Muscle of leg (tissue), 11 donors: Measurements from ENCODE around the gene THBS3. TPM values are rescaled to one million over a fixed set of nuclear protein-coding genes. Genes with fewer than 3 reads are reported as not detected.
"Not testable (repeated sequence)": the region's sequence is repeated elsewhere in the genome, so short reads cannot be mapped to it uniquely, and the experiment has no call there.

ENCODE experiments used
- DNase-seq: peaks from one replicate; pipeline ENCODE4 v3.0.0; 2013
- H3K27ac ChIP-seq: one replicate; pipeline ENCODE4 v1.5.1; 2013; ENCODE audit warnings: mild to moderate bottlenecking, low read length, control low read depth
- H3K27me3 ChIP-seq: one replicate; pipeline ENCODE4 v1.6.1; 2013; ENCODE audit warnings: low read length; ENCODE audit not compliant: control insufficient read depth, insufficient read depth
- H3K36me3 ChIP-seq: one replicate; pipeline ENCODE4 v1.6.1; 2013; ENCODE audit warnings: low read length; ENCODE audit not compliant: control insufficient read depth, insufficient read depth
- H3K4me1 ChIP-seq: one replicate; pipeline ENCODE4 v1.6.1; 2013; ENCODE audit warnings: low read length; ENCODE audit not compliant: control insufficient read depth, insufficient read depth
- H3K4me3 ChIP-seq: one replicate; pipeline ENCODE4 v1.5.1; 2013; ENCODE audit warnings: low read length, control low read depth
- H3K9me3 ChIP-seq: replicated peaks from 2 replicates; pipeline ENCODE4 v1.6.1; 2013; ENCODE audit warnings: low read depth, low read length; ENCODE audit not compliant: control insufficient read depth
- WGBS: methylation state at CpG from one replicate; pipeline ENCODE4 v1.1.5; 2013; ENCODE audit warnings: missing lambda C conversion rate; ENCODE audit not compliant: insufficient coverage; 5-methylcytosine and 5-hydroxymethylcytosine counted together
- polyA plus RNA-seq, 8 donors: library from polyadenylated mRNA; unstranded; fragments of 120-200 nt; gene quantifications; one replicate each; pipeline versions ENCODE4 v1.2.1 to v1.2.3, GENCODE V29; 2013; ENCODE audit warnings: inconsistent platforms in 1 of 8, low replicate concordance in 1 of 8; ENCODE audit not compliant: insufficient read length in 8 of 8, insufficient read depth in 1 of 8
- total RNA-seq: library from RNA; stranded (reverse); fragments of 120-200 nt; gene quantifications from one replicate; pipeline ENCODE4 v1.2.4, GENCODE V29; 2013

THBS3 gene
- total and polyA plus RNA-seq, 9 donors = 62.8 to 85.5 (median 71.8) TPM

DNA sequence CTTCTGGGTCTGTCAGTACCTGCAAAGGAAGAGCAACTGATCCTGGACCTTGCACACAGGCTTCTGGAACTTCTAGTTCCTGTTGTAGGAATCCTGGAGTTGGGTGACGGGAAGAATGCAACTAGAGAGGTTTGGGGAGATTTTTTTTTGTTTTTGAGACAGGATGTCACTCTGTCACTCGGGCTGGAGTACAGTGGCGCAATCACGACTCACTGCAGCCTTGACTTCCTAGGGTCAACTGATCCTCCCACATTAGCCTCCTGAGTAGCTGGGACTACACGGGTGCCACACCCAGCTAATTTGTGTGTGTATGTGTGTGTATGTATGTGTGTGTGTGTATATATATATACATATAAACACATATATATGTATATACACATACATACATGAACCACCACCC lies 28.8 kb upstream of the THBS3 start:
- no CpG with 5 or more reads among the region's 5 CpGs for WGBS

DNA sequence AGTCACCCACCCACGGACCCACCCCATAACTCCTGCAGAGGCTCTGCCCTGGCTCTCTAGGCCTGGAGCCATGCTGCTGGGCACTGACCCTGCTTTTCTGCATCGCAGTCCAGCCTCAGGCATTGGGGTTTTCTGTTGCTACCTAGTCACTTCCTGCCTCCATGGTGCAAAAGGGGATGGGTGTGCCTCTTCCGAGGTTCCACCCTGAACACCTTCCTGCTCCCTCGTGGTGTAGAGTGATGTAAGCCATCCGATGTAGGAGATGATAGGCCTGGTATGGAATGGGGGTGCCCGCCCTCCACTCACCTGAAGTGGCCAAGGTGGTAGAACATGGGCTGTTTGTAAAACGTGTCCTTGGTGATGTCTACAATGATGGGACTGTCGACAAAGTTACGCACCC lies 27.7 kb upstream of the THBS3 start:
- not testable (repeated sequence) for DNase-seq, H3K27ac ChIP-seq, H3K4me1 ChIP-seq, H3K4me3 ChIP-seq, H3K27me3 ChIP-seq, H3K9me3 ChIP-seq
- H3K36me3 ChIP-seq = peaks cover 18% of the 10 kb centered on the region
- 82% methylated on average over 3 of the region's 9 CpGs for WGBS

More for the DNA sequence above, 28.8 kb upstream of the THBS3 start:
- Histone ChIP-seq H3K4me1 (peaks cover 14% of the 10 kb centered on the region), H3K27ac (no peak overlapping the region), H3K9me3 (no peaks in the 10 kb centered on the region), H3K4me3 (no peak overlapping the region), H3K27me3 (no peaks in the 10 kb centered on the region), H3K36me3 (peaks cover 18% of the 10 kb centered on the region)
- DNase-seq = no peak

DNA sequence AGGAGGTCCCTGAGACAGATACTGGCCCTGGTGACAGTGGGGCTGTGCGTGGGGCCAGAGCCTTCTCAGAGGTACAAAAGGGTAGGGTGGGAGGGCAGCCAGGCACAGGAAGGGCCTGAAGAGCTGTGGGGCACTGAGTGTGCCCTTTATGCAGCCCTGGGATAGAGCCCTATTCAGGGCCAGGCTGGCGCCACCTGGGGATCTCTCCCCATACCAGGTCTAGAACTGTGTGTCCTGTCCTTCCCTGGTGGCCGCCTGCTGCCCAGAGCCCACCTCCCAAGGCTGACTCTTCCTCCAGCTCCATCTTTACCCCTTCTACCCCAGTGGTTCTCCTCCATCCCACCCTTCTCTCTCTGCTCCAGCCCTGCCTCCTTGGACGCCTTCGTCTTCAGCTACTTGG lies 25.8 kb upstream of the THBS3 start:
- WGBS = 83% methylated on average over 1 of the region's 5 CpGs
- H3K9me3 ChIP-seq, H3K27ac ChIP-seq: not testable (repeated sequence)

DNA sequence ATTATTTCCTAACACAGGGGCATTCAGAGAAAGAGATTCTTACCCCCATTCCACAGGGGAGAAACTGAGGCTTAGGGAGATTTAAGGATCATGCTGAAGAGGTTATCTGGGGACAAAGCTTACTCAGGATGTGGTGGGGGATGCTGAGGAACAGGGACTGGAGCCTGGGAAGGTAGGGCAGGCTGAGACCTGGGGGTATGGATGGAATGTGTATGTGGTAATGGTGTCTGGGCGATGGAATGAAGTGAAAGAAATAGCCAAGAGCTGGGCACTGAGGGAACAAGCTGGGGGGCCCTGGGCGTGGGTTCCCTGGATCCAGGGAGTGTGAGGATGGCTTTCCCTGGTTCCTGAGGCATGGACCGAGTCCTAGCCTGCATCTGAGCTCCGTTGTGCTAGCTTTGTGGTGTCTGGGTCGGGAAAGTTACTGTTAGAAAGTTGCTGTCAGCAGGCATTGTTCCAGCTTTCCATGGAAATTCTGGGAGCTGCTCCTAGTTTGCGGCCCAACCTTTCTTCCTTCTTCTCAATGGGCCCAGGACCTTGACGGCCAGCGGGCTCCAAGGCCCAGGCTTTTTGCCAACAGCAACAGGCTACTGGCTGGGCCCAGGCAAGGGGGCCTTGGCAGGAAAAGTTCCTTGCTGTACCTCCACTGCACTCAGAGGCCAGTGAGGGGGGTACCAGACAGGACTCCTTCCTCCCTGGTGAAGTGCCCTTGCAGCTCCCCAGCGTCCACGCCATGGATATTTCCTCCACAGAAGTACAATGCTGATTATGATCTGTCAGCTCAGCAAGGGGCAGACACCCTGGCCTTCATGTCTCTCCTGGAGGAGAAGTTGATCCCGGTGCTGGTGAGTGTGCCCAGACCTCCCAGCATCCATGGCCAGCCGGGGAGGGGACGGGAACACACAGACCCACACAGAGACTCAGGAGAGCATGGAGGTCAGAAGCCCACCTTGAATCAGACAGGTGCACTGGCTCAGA lies 24.6 kb upstream of the THBS3 start:
- peak; percentile 96 for DNase-seq
- peak overlapping the region; percentile 83 for H3K27ac ChIP-seq
- 38% methylated on average over 5 of the region's 13 CpGs for WGBS

More for the DNA sequence above, 25.8 kb upstream of the THBS3 start:
- H3K36me3 ChIP-seq = peaks cover 18% of the 10 kb centered on the region
- not testable (repeated sequence) for H3K4me3 ChIP-seq, DNase-seq, H3K4me1 ChIP-seq, H3K27me3 ChIP-seq

DNA sequence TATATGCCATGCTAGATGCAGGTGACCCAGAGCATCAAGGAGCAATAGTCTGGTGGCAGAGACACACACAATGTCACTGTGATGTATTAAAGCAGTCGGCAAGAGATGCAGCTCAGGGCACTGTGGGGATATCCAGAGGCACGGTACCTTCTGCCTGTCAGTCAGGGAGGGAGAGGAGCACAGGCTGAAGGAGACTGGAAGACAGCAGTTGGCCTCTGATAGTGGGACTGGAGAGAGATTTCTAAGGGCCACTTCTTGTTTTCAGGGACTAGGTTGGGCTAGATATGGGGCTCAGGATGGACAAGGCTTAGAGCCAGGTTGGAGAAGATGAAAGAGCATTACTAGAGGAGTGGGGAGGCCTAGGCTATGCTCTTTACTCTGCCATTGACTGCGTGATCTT lies 23.6 kb upstream of the THBS3 start:
- H3K27me3 ChIP-seq, H3K4me3 ChIP-seq, H3K9me3 ChIP-seq, DNase-seq, H3K36me3 ChIP-seq: not testable (repeated sequence)
- whole genome bisulfite sequencing = 47% methylated on average over 2 of the region's 3 CpGs
- Histone ChIP-seq H3K4me1 (peaks cover 17% of the 10 kb centered on the region), H3K27ac (peak overlapping the region; percentile 83)

More for the DNA sequence above, 24.6 kb upstream of the THBS3 start:
- Histone ChIP-seq H3K36me3 (peaks cover 14% of the 10 kb centered on the region), H3K4me1 (peaks cover 13% of the 10 kb centered on the region)
- H3K27me3 ChIP-seq, H3K4me3 ChIP-seq, H3K9me3 ChIP-seq: not testable (repeated sequence)

DNA sequence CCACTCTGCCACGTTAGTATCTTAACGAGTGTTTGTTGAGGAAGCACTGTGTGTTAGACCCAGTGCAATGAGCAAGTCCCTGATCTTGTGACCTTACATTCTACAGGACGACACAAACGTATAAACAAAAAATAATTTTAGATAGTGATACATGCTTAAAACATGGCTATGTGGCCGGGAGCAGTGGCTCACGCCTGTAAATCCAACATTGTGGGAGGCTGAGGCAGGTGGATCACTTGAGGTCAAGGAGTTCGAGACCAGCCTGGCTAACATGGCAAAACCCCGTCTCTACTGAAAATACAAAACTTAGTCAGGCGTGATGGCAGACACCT lies 20.4 kb upstream of the THBS3 start:
- peak overlapping the region; percentile 48 for H3K4me3 ChIP-seq
- 85% methylated on average over 5 of the region's 9 CpGs for WGBS

DNA sequence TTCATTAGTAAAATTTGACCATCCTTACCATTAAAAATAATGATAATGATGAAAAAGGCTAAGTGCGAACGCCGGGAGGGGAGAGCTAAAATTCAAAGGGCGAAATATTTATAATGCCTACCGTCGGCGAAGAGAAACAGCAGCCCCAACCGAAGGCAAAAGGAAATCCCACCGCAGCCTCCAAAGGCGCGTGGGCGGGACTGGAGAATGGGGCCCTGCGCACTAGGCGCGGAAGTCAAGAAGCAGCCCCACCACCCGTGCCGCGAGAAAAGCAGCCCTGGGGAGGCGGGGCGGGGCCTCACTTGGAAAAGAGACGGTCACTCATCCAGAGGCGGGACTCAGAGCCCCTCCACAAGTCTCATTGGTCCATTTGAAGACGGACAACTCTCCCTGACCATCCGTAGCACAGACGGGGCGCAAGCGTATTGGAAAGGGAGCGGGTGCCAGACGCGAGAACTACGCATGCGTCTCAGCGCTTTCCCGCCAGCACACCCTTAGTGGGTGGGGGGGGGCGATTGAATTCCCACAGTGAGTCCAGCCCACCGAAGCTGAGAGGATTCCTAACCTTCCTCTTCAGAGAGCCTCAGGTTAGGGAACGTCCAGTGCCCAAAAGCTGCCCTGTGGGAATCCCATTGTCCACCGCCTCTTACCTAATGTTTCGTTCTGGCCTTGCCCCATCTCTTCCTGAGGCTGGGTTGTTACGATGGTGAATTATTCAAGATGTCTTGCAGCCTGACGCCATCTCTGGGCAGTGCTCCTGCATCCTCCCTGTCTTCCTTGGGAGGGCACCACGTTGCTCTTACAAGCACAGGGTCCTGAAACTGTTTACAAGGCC lies 19.8 kb upstream of the THBS3 start:
- peak overlapping the region; percentile 96 for H3K27ac ChIP-seq
- peaks cover 26% of the 10 kb centered on the region for H3K4me1 ChIP-seq
- peak; percentile 100 for DNase-seq
- peak overlapping the region; percentile 71 for H3K4me3 ChIP-seq
- no peaks in the 10 kb centered on the region for H3K27me3 ChIP-seq
- peaks cover 3% of the 10 kb centered on the region for H3K36me3 ChIP-seq
- no peaks in the 10 kb centered on the region for H3K9me3 ChIP-seq
- WGBS = 0% methylated on average over 17 of the region's 42 CpGs

More for the DNA sequence above, 20.4 kb upstream of the THBS3 start:
- peaks cover 3% of the 10 kb centered on the region for H3K36me3 ChIP-seq
- no peaks in the 10 kb centered on the region for H3K27me3 ChIP-seq
- peak overlapping the region; percentile 96 for H3K27ac ChIP-seq
- no peak for DNase-seq
- peaks cover 26% of the 10 kb centered on the region for H3K4me1 ChIP-seq
- H3K9me3 ChIP-seq = no peaks in the 10 kb centered on the region

DNA sequence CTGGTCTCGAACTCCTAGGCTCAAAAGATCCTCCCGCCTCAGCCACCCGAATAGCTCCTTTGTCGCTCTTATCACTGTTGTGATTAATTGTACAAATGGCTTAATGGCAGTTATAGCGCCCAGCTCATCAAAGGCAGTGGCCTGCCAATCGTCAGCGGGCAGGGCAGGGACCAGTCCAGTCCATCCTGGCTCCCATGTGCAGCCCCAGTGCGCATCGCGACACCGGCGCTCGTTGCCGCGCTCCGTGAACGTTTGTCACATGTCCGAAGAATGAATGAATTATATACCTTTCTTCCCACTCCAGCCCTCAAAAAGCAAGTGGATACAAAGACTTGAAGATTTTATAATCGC lies 19.2 kb upstream of the THBS3 start:
- H3K36me3 ChIP-seq = peaks cover 3% of the 10 kb centered on the region

DNA sequence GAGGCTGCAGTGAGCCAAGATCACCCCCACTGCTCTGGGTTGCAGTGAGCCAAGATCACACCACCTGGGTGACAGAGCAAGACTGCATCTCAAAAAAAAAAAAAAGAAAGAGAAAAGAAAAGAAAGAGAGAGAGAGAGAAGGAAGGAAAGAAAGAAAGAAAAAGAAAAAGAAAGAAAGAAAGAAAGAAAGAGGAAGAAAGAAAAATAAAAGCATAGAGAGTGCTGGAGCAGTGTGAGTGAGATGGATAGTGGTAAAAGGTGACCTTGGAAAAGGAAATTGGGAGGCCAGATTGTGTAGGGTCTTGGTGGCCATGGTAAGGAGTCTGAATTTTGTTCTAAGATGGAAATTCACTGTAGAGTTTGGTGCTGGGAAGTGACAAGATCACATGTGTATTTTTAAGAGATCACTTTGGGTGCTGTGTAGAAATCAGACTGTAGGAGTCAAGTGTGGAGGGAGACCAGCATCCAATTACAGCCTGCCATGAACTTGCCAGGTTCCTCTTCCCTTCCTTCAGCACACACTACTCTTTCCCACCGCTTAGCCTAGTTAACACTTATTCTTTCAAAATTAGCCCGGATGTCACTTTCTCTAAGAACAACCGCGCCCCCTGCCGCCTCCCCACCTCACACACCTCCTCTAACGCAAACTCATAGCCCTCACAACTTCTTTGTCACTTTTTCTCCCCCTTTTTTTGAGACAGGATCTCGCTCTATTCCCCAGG lies 18.7 kb upstream of the THBS3 start:
- Histone ChIP-seq H3K4me1 (peaks cover 19% of the 10 kb centered on the region), H3K36me3 (peaks cover 3% of the 10 kb centered on the region), H3K27ac (peak overlapping the region; percentile 95), H3K9me3 (no peaks in the 10 kb centered on the region), H3K27me3 (no peaks in the 10 kb centered on the region), H3K4me3 (peak overlapping the region; percentile 71)
- WGBS = 0% methylated on average over 6 of the region's 7 CpGs
- peak; percentile 90 for DNase-seq

More for the DNA sequence above, 19.2 kb upstream of the THBS3 start:
- H3K4me1 ChIP-seq = peaks cover 22% of the 10 kb centered on the region
- no peaks in the 10 kb centered on the region for H3K27me3 ChIP-seq
- WGBS = 0% methylated on average over 3 of the region's 19 CpGs
- H3K27ac ChIP-seq = peak overlapping the region; percentile 95
- no peaks in the 10 kb centered on the region for H3K9me3 ChIP-seq
- peak; percentile 68 for DNase-seq
- H3K4me3 ChIP-seq = peak overlapping the region; percentile 71

DNA sequence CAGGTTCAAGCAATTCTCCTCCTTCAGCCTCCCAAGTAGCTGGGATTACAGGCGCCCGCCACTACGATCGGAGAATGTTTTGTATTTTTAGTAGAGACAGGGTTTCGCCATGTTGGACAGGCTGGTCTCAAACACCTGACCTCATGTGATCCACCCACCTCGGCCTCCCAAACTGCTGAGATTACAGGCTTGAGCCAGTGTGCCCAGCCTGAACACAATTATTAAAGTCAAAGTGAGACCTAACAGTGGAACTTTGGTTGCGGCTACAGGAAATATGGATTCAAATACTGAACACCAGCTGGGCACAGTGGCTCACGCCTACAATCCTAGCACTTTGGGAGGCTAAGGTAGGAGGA lies 17.7 kb upstream of the THBS3 start:
- H3K27ac ChIP-seq, H3K4me3 ChIP-seq, H3K27me3 ChIP-seq, DNase-seq, H3K9me3 ChIP-seq, H3K36me3 ChIP-seq: not testable (repeated sequence)
- H3K4me1 ChIP-seq = peaks cover 19% of the 10 kb centered on the region
- 94% methylated on average over 3 of the region's 8 CpGs for WGBS
